Thyroid gland (tissue), 4 donors: ENCODE results near the gene CDC20. TPM values are rescaled to one million over a fixed set of nuclear protein-coding genes. Genes with fewer than 3 reads are reported as not detected.
A peak's percentile ranks its signal among the peaks of the same experiment; 100 is the strongest.

ENCODE experiments used
- DNase-seq, 2 donors: peaks; one replicate each; pipeline ENCODE4 v3.0.0-alpha.2; 2019
- H3K27ac ChIP-seq, 3 donors: fragments of 200-600 bp; sonication (generic); 1 replicate in 2 of 3; 2 replicates in 1 of 3; pipeline ENCODE4 v1.5.1; 2016 to 2019; ENCODE audit warnings: mild to moderate bottlenecking in 1 of 3, moderate library complexity in 1 of 3
- H3K27me3 ChIP-seq: fragments of 200-600 bp; sonication (generic); one replicate; pipeline ENCODE4 v1.5.1; 2019
- H3K36me3 ChIP-seq, 2 donors: fragments of 200-600 bp; sonication (generic); one replicate each; pipeline ENCODE4 v1.5.1; 2016 to 2019
- H3K4me1 ChIP-seq, 2 donors: fragments of 200-600 bp; sonication (generic); one replicate each; pipeline ENCODE4 v1.5.1; 2017 to 2019
- H3K4me3 ChIP-seq, 3 donors: fragments of 200-600 bp; sonication (generic); replicated peaks in 1 of 3; 1 replicate in 2 of 3; 2 replicates in 1 of 3; pipeline ENCODE4 v1.5.1; 2016; ENCODE audit warnings: mild to moderate bottlenecking in 1 of 3
- H3K9me3 ChIP-seq: fragments of 200-600 bp; sonication (generic); one replicate; pipeline ENCODE4 v1.5.1; 2017
- POLR2A ChIP-seq, 2 donors: fragments of 450-650 bp; IDR thresholded peaks; one replicate each; pipeline ENCODE4 v1.6.1; 2017; ENCODE audit warnings: antibody characterized with exemption in 2 of 2, mild to moderate bottlenecking in 2 of 2, moderate library complexity in 1 of 2
- WGBS, 2 donors: methylation state at CpG; one replicate each; pipeline ENCODE4 v1.1.5; 2017; 5-methylcytosine and 5-hydroxymethylcytosine counted together
- intact Hi-C: fragments of 100-400 bp; cut with DNase I; formaldehyde crosslinking; loops from one replicate; pipeline ENCODE4 v1.15.1; 2023
- total RNA-seq, 4 donors: library from RNA; depleted of rRNA; stranded (reverse); fragments of >200 nt; gene quantifications; one replicate each; pipeline ENCODE4 v1.2.3, GENCODE V29; 2016
- TF ChIP-seq, protein P1 (sequence below), 6 experiments: fragments of 200-600 bp in 3 of 6; fragments of 450-650 bp in 3 of 6; sonication (generic) in 3 of 6; IDR thresholded peaks; one replicate each; pipeline ENCODE4 v1.5.1; 2016 to 2019; ENCODE audit warnings: antibody characterized with exemption in 6 of 6, mild to moderate bottlenecking in 2 of 6, inconsistent platforms in 1 of 6, moderate library complexity in 1 of 6

Gene CDC20
- total RNA-seq, 4 donors from 2014 or later = 0.54 to 3.9 (median 2.2) TPM

DNA sequence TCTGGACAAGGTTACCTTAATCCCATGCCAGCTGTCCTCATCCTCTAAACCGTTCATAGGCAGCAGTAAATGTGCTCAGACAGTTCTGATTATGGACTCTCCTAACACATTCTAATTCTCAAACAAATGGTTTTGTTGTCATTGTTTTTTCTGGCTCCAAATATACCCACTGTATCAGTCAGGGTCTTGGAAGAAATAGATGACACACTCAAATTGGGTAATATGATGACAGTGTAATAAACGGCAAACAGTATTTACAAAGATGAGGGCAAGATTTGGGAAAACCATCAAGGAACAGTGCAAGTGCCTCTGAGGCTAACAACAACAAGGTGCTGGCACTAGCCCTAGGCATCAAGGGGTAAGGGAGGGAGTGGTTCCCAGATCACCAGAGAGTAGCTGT lies 4.3 kb upstream of the CDC20 start:
- WGBS, 2 donors = 86 to 90% methylated on average over 2 of the region's 2 CpGs
- H3K4me1 ChIP-seq = peaks cover 17 to 20% of the 10 kb centered on the region in 2 donors
- H3K27me3 ChIP-seq = no peaks in the 10 kb centered on the region
- TF ChIP-seq, protein P1, sequence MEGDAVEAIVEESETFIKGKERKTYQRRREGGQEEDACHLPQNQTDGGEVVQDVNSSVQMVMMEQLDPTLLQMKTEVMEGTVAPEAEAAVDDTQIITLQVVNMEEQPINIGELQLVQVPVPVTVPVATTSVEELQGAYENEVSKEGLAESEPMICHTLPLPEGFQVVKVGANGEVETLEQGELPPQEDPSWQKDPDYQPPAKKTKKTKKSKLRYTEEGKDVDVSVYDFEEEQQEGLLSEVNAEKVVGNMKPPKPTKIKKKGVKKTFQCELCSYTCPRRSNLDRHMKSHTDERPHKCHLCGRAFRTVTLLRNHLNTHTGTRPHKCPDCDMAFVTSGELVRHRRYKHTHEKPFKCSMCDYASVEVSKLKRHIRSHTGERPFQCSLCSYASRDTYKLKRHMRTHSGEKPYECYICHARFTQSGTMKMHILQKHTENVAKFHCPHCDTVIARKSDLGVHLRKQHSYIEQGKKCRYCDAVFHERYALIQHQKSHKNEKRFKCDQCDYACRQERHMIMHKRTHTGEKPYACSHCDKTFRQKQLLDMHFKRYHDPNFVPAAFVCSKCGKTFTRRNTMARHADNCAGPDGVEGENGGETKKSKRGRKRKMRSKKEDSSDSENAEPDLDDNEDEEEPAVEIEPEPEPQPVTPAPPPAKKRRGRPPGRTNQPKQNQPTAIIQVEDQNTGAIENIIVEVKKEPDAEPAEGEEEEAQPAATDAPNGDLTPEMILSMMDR (IDR thresholded peaks at IDR 0.05) = no peak
- TF ChIP-seq POLR2A (IDR thresholded peaks at IDR 0.05) = no peak
- intact Hi-C loops = no loop called here
- H3K9me3 ChIP-seq = no peaks in the 10 kb centered on the region
- H3K36me3 ChIP-seq = no peaks in the 10 kb centered on the region
- no peak overlapping the region for H3K4me3 ChIP-seq
- DNase-seq = no peak
- no peak overlapping the region for H3K27ac ChIP-seq

DNA sequence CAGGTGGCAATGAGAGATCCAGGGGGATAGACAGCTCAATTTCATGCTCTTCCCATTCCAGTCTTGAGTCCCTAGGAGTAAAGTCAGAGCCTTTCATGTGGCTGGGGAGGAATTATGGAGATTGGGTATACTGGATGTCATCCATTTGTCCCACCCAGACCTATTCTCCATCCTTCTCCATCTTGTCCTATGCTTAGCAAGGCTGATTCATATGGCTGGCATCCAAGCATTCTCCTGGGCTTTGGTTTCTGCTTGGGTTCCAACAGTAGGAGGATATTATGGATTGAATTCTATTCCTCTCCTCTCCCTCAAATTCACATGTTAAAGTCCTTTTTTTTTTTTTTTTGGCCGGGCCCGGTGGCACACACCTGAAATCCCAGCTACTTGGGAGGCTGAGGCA lies 3.8 kb upstream of the CDC20 start:
- Histone ChIP-seq H3K9me3 (no peaks in the 10 kb centered on the region), H3K27ac (no peak overlapping the region), H3K36me3 (no peaks in the 10 kb centered on the region), H3K27me3 (no peaks in the 10 kb centered on the region), H3K4me1 (peaks cover 13 to 18% of the 10 kb centered on the region in 2 donors), H3K4me3 (no peak overlapping the region)
- no peak for DNase-seq
- 94% methylated on average over 2 of the region's 2 CpGs for WGBS, 2 donors
- intact Hi-C loops = no loop called here
- TF ChIP-seq POLR2A (IDR thresholded peaks at IDR 0.05) = no peak
- TF ChIP-seq, protein P1 (IDR thresholded peaks at IDR 0.05) = no peak

DNA sequence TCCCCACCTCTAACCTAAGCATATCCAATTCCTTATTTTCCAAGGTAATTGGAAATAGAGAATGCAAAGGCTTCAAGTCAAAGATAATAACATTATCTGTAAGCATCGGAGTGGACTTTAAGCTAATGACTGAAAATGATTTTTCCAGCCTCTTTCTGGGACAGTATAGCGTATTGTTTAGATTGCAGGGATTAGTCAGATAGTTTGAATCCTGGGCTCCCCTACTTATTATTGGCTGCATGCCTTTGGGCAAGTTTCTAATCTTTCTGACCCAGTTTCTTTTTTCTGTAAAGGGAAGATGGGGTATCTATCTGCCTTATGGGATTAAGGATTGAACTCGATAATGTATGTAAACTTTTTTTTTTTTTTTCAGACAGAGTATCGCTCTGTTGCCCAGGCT lies 1.5 kb upstream of the CDC20 start:
- no peak overlapping the region for H3K4me3 ChIP-seq
- DNase-seq = no peak
- no peaks in the 10 kb centered on the region for H3K27me3 ChIP-seq
- peaks cover 0 to 1% of the 10 kb centered on the region in 2 donors for H3K36me3 ChIP-seq
- no peak for TF ChIP-seq POLR2A (IDR thresholded peaks at IDR 0.05)
- TF ChIP-seq, protein P1 (IDR thresholded peaks at IDR 0.05) = no peak
- H3K27ac ChIP-seq = no peak overlapping the region
- intact Hi-C loops = no loop called here
- H3K4me1 ChIP-seq = peaks cover 9 to 12% of the 10 kb centered on the region in 2 donors
- no peaks in the 10 kb centered on the region for H3K9me3 ChIP-seq
- 97 to 99% methylated on average over 4 of the region's 4 CpGs for WGBS, 2 donors

DNA sequence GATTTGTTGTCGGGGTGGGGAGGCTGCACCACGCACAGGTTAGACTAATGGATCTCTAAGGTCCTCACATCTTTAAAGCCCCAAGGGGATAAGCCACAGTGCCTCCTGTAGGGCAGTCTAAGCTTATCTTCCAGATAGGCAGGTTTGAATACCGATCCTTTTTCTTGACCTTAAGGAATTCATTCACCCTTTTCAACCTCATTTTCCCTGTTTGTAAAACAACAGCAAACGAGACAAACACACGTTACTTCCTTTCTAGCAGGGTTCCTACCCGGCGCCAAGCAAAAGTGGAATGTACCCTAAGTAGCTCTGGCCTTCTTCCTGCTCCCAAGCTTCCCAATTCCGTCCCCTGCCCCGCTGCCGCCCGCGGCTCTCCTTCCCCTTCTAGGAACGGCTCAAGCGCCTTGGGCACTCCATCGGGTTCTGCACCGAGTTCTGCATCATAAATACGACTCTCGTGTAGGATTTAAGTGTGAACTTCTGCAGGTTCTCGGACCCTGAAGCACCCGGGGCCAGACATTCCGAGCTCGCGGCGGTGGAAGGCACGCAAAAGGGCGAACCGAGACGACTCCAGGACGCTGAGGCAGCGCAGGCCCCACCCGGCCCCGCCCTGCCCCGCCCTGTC lies 548 bp upstream of the CDC20 start:
- H3K27ac ChIP-seq = peak overlapping the region; percentile 72 to 92 (median 80)
- peak overlapping the region in 2 of 3 donors; percentile 33 to 45 for H3K4me3 ChIP-seq
- intact Hi-C loops = no loop called here
- WGBS, 2 donors = 1% methylated on average over 18 to 28 of the region's 33 CpGs
- H3K9me3 ChIP-seq = no peaks in the 10 kb centered on the region
- DNase-seq = peak; percentile 16 to 21
- TF ChIP-seq, protein P1 (IDR thresholded peaks at IDR 0.05) = peak in 4 of 6 experiments; percentile 24 to 51 (median 36)
- TF ChIP-seq POLR2A (IDR thresholded peaks at IDR 0.05) = no peak
- no peaks in the 10 kb centered on the region for H3K27me3 ChIP-seq
- peaks cover 10 to 11% of the 10 kb centered on the region in 2 donors for H3K36me3 ChIP-seq
- peaks cover 9 to 12% of the 10 kb centered on the region in 2 donors for H3K4me1 ChIP-seq

DNA sequence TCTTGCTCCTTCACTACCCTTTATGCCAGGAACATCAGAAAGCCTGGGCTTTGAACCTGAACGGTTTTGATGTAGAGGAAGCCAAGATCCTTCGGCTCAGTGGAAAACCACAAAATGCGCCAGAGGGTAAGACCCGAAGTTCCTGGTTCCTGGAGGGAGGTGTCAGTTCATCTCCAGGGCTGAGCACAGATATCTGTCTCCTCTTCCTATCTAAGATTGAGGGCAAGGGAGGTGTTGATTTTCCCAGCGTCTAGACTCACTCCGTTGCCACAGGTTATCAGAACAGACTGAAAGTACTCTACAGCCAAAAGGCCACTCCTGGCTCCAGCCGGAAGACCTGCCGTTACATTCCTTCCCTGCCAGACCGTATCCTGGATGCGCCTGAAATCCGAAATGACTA lies 915 bp downstream of the CDC20 start:
- TF ChIP-seq, protein P1 (IDR thresholded peaks at IDR 0.05) = no peak
- no peak for TF ChIP-seq POLR2A (IDR thresholded peaks at IDR 0.05)
- intact Hi-C loops = no loop called here
- DNase-seq = peak; percentile 36 to 44
- Histone ChIP-seq H3K36me3 (peaks cover 24 to 26% of the 10 kb centered on the region in 2 donors), H3K4me3 (no peak overlapping the region), H3K9me3 (no peaks in the 10 kb centered on the region), H3K4me1 (peaks cover 9 to 12% of the 10 kb centered on the region in 2 donors), H3K27ac (no peak overlapping the region), H3K27me3 (no peaks in the 10 kb centered on the region)
- 24 to 44% methylated on average over 11 of the region's 11 CpGs for WGBS, 2 donors
